ENCODE results near the gene MTFR1L.

The MTFR1L gene

GRCh38 chr1:25780318-25781129 lies 39.2 kb upstream of the MTFR1L start:
- no peak overlapping the region for H3K4me3 ChIP-seq (ENCODE audit: low read depth, low read length)
- TF ChIP-seq, protein P1, sequence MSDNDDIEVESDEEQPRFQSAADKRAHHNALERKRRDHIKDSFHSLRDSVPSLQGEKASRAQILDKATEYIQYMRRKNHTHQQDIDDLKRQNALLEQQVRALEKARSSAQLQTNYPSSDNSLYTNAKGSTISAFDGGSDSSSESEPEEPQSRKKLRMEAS (IDR thresholded peaks at IDR 0.05; ENCODE audit: low read depth, low read length) = no peak
- no peak for TF ChIP-seq POLR2A (IDR thresholded peaks at IDR 0.05; ENCODE audit: extremely low read depth, insufficient read length)
- TF ChIP-seq MYC (IDR thresholded peaks at IDR 0.05; ENCODE audit: low read depth, low read length) = no peak
- TF ChIP-seq CTCF (IDR thresholded peaks at IDR 0.05; ENCODE audit: low read depth, low read length) = no peak
- no peak for DNase-seq (ENCODE audit: low read depth)

DNA sequence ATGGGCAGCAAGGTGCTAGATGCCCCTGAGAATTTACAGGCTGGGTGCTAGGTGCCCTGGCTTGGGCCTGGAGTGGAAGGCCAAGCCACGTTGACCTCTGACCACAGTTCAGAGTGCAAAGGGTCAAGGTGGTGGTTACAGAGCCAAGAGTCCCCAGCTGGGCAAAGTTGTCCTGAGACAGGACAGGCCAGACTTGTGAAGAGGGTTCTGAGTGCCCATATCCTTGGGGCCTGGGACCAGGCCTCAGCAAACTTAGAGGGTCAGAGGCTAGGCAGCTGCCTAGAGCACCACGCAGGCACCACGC lies 38.7 kb upstream of the MTFR1L start:
- H3K4me3 ChIP-seq (ENCODE audit: low read depth, low read length) = no peak overlapping the region
- TF ChIP-seq POLR2A (IDR thresholded peaks at IDR 0.05; ENCODE audit: extremely low read depth, insufficient read length) (no peak), CTCF (IDR thresholded peaks at IDR 0.05; ENCODE audit: low read depth, low read length) (no peak), MYC (IDR thresholded peaks at IDR 0.05; ENCODE audit: low read depth, low read length) (no peak)
- TF ChIP-seq, protein P1 (IDR thresholded peaks at IDR 0.05; ENCODE audit: low read depth, low read length) = no peak
- no peak for DNase-seq (ENCODE audit: low read depth)

- no peak for DNase-seq (ENCODE audit: low read depth)
- H3K4me3 ChIP-seq (ENCODE audit: low read depth, low read length) = no peak overlapping the region
- TF ChIP-seq MYC (IDR thresholded peaks at IDR 0.05; ENCODE audit: low read depth, low read length) = no peak
- TF ChIP-seq, protein P1 (IDR thresholded peaks at IDR 0.05; ENCODE audit: low read depth, low read length) = no peak
These were observed 37.0 kb upstream of the MTFR1L start for GRCh38 chr1:25782608-25783201.

GRCh38 chr1:25784575-25785051 lies 35.1 kb upstream of the MTFR1L start:
- TF ChIP-seq MYC (IDR thresholded peaks at IDR 0.05; ENCODE audit: low read depth, low read length) = no peak
- TF ChIP-seq CTCF (IDR thresholded peaks at IDR 0.05; ENCODE audit: low read depth, low read length) = no peak
- TF ChIP-seq, protein P1 (IDR thresholded peaks at IDR 0.05; ENCODE audit: low read depth, low read length) = no peak
- TF ChIP-seq POLR2A (IDR thresholded peaks at IDR 0.05; ENCODE audit: extremely low read depth, insufficient read length) = no peak
- no peak for DNase-seq (ENCODE audit: low read depth)

DNA sequence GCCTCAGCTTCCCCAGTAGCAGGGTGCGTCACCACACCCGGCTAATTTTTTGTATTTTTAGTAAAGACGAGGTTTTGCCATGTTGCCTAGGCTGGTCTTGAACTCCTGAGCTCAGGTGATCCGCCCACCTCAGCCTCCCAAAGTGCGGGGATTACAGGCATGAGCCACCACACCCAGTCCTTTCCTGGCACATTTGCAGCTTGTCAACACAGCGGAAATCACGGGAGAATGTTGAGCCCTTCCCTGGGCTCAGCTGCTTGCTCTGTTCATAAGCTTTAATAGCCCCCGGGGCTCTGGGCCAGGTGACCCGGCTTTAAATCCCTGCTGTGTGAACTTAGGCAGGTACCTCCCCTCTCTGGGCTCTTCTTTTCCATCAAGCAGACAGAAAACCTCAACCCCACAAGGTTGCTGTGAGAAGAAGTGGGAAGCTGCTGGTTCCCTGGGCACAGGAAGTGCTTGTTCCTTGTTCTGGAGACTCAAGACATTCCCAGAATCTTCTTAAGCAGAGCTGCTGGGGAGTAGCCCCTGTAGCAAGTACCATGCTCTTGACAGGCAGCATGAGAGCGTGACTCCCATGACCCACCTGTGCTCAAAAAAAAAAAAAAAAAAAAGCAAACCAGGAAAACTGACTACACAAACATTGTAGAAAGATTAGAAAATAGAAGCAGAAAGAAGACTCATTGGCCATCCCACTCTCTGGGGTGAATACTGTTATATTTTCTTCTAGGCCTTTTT lies 34.3 kb upstream of the MTFR1L start:
- TF ChIP-seq MYC (IDR thresholded peaks at IDR 0.05; ENCODE audit: low read depth, low read length) (no peak), CTCF (IDR thresholded peaks at IDR 0.05; ENCODE audit: low read depth, low read length) (no peak), POLR2A (IDR thresholded peaks at IDR 0.05; ENCODE audit: extremely low read depth, insufficient read length) (no peak)
- TF ChIP-seq, protein P1 (IDR thresholded peaks at IDR 0.05; ENCODE audit: low read depth, low read length) = no peak
- H3K4me3 ChIP-seq (ENCODE audit: low read depth, low read length) = no peak overlapping the region
- no peak for DNase-seq (ENCODE audit: low read depth)

More at GRCh38 chr1:25784575-25785051, 35.1 kb upstream of the MTFR1L start:
- H3K4me3 ChIP-seq (ENCODE audit: low read depth, low read length) = no peak overlapping the region
